Epithelial cell of proximal tubule (primary cell): ENCODE data around the gene ALDOA. TPM values are rescaled to one million over a fixed set of nuclear protein-coding genes. Genes with fewer than 3 reads are reported as not detected.
A peak's percentile ranks its signal among the peaks of the same experiment; 100 is the strongest.

ENCODE experiments used
- DNase-seq: peaks from one replicate; pipeline ENCODE4 v3.0.0-alpha.2; 2011; ENCODE audit warnings: low read depth
- H3K4me3 ChIP-seq: 2 replicates; pipeline ENCODE4 v1.5.1; 2011; ENCODE audit warnings: low read depth, mild to moderate bottlenecking, low read length
- total RNA-seq: library from RNA; depleted of rRNA; stranded (reverse); fragments of >200 nt; gene quantifications from 2 replicates; pipeline ENCODE4 v1.2.3, GENCODE V29; 2015
- TF ChIP-seq, protein P1 (sequence below): conservative IDR thresholded peaks from 2 replicates; pipeline ENCODE4 v1.5.1; 2012; ENCODE audit warnings: low read depth, mild to moderate bottlenecking, low read length

The ALDOA gene
- total RNA-seq, 1 donor from 2014 or later, result 2,089 TPM

DNA sequence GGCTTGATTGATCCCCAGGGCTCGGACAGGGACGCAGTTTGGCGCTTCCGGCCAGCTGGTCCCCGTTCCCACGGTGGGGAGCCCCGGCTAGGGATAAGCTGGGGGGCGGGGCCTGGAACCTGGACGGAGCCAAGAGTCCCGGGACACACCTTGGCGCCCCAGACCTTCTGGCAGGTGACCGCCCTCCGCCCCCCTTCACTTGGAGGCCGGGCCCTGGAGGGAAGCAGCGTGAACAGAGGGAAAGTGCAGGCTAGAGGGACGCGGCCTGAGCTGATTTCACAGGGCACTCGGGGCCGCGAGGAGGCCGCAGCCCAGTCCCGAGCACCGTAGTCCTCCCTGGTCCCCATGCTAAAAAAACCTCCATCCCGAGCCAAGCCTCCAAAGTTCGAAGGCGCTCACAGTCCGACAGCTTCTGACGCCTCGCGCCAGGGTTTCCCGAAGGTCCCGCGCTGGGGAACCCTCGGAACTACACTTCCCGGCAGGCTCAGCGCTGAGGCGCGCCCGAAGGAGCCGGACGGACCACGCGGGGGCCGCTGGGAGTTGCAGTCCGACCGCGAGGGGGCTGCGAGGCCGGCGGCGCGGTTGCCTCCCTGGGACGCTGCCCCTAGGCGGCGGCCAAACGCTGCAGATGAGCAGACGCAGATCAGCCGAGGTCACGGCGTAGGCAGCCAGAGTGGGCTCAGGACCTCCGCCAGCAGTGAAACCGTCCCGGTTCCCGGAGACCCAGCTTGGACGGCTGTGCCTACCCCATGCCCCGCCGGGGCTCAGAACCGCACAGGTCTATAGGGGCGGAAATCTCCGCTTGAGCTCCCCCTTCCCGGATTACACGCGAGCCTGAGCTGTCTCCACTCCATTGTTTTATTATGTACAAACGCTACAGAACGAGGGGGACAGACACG, 26.2 kb downstream of the ALDOA start, which contains the start of gene TBX6:
Gene TBX6 (minus strand): TSS at position 451 of the 899 bp plus-strand sequence. CDS start 731 bp downstream, outside the sequence.
- TF ChIP-seq, protein P1, sequence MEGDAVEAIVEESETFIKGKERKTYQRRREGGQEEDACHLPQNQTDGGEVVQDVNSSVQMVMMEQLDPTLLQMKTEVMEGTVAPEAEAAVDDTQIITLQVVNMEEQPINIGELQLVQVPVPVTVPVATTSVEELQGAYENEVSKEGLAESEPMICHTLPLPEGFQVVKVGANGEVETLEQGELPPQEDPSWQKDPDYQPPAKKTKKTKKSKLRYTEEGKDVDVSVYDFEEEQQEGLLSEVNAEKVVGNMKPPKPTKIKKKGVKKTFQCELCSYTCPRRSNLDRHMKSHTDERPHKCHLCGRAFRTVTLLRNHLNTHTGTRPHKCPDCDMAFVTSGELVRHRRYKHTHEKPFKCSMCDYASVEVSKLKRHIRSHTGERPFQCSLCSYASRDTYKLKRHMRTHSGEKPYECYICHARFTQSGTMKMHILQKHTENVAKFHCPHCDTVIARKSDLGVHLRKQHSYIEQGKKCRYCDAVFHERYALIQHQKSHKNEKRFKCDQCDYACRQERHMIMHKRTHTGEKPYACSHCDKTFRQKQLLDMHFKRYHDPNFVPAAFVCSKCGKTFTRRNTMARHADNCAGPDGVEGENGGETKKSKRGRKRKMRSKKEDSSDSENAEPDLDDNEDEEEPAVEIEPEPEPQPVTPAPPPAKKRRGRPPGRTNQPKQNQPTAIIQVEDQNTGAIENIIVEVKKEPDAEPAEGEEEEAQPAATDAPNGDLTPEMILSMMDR, result peak; percentile 62
- H3K4me3 ChIP-seq, result peak within 1 kb of the TSS; percentile 74
- no peak for DNase-seq

- TF ChIP-seq, protein P1, result peak; percentile 77
- no peak for DNase-seq
These were observed 26.9 kb downstream of the ALDOA start for GRCh38 chr16:30092373-30093010.

GRCh38 chr16:30094541-30095165, 29.1 kb downstream of the ALDOA start:
- no peak for DNase-seq
- TF ChIP-seq, protein P1, result no peak
- H3K4me3 ChIP-seq, result peak overlapping the region; percentile 76

More at GRCh38 chr16:30092373-30093010, 26.9 kb downstream of the ALDOA start:
- H3K4me3 ChIP-seq, result peak overlapping the region; percentile 74

DNA sequence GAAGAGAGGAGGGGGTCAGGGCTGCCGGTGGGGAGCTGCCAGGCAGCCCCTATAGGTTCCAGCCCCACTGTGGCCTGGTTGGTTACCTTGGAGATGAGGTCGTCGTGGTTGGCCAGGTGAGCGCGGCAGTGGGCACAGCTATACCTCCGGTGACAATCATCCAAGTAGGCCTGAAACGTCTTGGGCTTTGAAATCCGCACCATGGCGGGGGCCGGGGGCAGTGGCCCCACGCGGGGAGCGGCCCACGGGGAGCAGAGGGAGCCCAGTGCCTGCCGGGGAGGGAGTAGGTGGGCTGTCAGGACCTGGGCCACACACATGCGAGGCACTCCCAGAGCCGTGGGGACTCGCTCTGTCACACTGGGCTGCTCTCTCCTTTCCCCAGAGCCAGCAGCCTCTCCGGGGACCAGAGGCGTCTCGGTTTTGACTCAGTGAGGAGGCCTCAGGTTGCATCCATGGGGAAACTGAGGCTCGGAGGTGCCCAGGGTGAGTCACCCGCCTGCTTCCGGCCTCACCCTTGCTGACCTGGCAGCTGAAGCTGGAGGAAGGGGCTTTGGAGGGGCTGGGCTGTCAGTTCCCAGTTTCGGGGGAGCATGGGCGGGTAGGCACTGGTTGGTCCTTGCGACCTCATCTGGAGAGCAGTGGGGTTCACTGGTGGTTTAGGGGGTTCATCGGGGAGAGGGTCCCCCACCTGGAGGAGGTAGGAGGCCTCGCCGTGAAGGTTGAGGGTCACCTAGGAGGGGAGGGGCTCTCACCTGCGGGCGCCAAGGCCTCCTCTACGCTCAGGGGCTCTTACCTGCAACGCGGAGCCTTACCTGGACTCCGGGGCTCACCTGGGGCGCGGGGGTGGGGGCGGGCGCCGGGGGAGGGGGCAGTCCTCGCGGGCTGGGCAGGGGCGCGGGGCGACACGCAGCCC, 29.9 kb downstream of the ALDOA start:
- peak overlapping the region; percentile 76 for H3K4me3 ChIP-seq
- TF ChIP-seq, protein P1, result no peak
- DNase-seq, result no peak

GRCh38 chr16:30096105-30096861, 30.7 kb downstream of the ALDOA start, which contains the start of gene YPEL3:
Gene YPEL3 (minus strand): TSS chr16:30096213. CDS start chr16:30095482, 731 bp downstream.
- TF ChIP-seq, protein P1, result no peak
- peak within 1 kb of the TSS; percentile 76 for H3K4me3 ChIP-seq
- DNase-seq, result no peak
